K562 (cell line): Measurements from ENCODE around the gene PAIP1. TPM values are rescaled to one million over a fixed set of nuclear protein-coding genes. Genes with fewer than 3 reads are reported as not detected.

Source experiments
- ELF2 ChIP-seq: fragments of 250-450 bp; sonication (Bioruptor Pico); IDR thresholded peaks from 2 replicates; pipeline ENCODE4 v1.5.0; 2021; ENCODE audit warnings: mild to moderate bottlenecking
- ERF ChIP-seq: fragments of 450-650 bp; formaldehyde crosslinking; IDR thresholded peaks from 2 replicates; pipeline ENCODE4 v1.4.0; 2020; ENCODE audit warnings: mild to moderate bottlenecking, mixed read lengths
- FOXP1 ChIP-seq: sonication (generic); formaldehyde crosslinking; IDR thresholded peaks from 2 replicates; pipeline ENCODE4 v1.8.0; 2022; ENCODE audit warnings: mild to moderate bottlenecking, missing genetic modification reagents
- GTF2A2 ChIP-seq: IDR thresholded peaks from 2 replicates; pipeline ENCODE4 v1.6.1; 2016; ENCODE audit warnings: mild to moderate bottlenecking, missing genetic modification characterization, missing compliant biosample characterization
- ZBTB1 ChIP-seq: sonication (generic); formaldehyde crosslinking; IDR thresholded peaks from 2 replicates; pipeline ENCODE4 v1.8.1; 2023; ENCODE audit warnings: missing genetic modification reagents, low read depth, mild to moderate bottlenecking, borderline replicate concordance
- ZFP1 ChIP-seq: fragments of 450-650 bp; formaldehyde crosslinking; IDR thresholded peaks from 2 replicates; pipeline ENCODE4 v1.4.0; 2020; ENCODE audit warnings: mild to moderate bottlenecking, mixed read lengths
- ZNF407 ChIP-seq: fragments of 450-650 bp; IDR thresholded peaks from 2 replicates; pipeline ENCODE4 v1.6.1; 2016; ENCODE audit warnings: low read depth
- polyA plus RNA-seq, 8 experiments: library from polyadenylated mRNA; depleted of rRNA in 4 of 8; stranded (reverse) in 5 of 8; unstranded in 3 of 8; fragments of >200 nt; fragmentation: Nextera tagmentation in 2 of 8; fragmentation: Illumina TruSeq in 1 of 8; extraction: Ambion mirVana in 2 of 8; extraction: Trizol in 1 of 8; gene quantifications; 2 replicates each; pipeline versions ENCODE4 v1.2.1 to v1.2.3, GENCODE V29; 2011 to 2014; ENCODE audit warnings: inconsistent platforms in 1 of 8, missing spikeins in 1 of 8
- total RNA-seq, 7 experiments: library from RNA; depleted of rRNA in 6 of 7; stranded (reverse); fragments of >200 nt in 6 of 7; fragmentation: Illumina TruSeq in 2 of 7; extraction: Trizol in 2 of 7; gene quantifications; 2 replicates each; pipeline versions ENCODE4 v1.2.1 to v1.2.3, GENCODE V29; 2011 to 2021; ENCODE audit warnings: low replicate concordance in 1 of 7
- TF ChIP-seq, protein P1 (sequence below): fragments of 450-650 bp; formaldehyde crosslinking; IDR thresholded peaks from 2 replicates; pipeline ENCODE4 v1.4.0; 2020; ENCODE audit warnings: mild to moderate bottlenecking, moderate library complexity

PAIP1 gene
- total and polyA plus RNA-seq, 9 of the 15 experiments (the other 6 are each of a cell fraction or from before 2014, with no cell fraction given) = 51.7 to 181 (median 102) TPM

DNA sequence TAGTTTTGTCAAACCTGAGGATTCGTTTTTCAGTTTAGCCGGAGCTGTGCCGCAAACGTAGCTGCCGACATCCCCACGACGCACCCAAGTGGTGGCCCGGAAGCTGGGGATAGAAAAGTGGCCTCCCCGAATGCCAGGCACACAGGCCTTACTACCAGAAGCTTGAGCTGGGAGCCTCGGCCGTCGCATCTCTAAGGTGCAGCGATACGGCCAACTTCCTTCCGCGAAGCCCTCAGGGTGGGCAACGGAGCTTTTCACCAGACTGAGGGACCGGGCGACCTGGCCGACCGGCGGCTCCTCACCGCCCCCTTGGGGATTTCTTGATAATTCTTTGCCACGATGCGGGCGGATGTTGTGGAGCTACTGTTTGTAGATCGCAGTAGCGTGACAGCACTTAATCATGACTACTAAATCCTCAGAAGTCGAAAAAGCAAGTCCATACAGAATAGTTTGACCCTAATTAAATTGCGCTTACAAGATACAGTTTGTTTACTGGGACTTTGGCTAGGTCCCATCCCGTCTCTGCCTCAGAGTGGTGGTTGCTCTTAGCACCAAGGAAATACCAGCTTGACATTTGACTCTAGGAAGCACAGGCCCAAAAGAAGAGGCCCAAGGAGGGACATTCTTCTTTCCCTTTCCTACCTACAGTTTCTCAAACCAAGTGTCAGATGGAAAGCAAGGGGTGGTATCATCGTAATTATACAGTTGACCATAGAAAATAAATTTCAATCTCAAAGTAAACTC lies 72.6 kb downstream of the PAIP1 start (continued):
- TF ChIP-seq ELF2 (CRISPR knock-in tag) = peak; percentile 66; the same call in 1 of the 2 replicates
- no peak for TF ChIP-seq ZBTB1 (CRISPR knock-in tag)
- no peak for TF ChIP-seq FOXP1 (CRISPR knock-in tag)
- 0 out of 2 replicates have a peak, but pooled peaks have one; percentile 56 for TF ChIP-seq ZNF407
- TF ChIP-seq GTF2A2 (tag) = no peak; the same call in 1 of the 2 replicates
- peak; percentile 61; the same call in 1 of the 2 replicates for TF ChIP-seq ERF (CRISPR knock-in tag)
- TF ChIP-seq, protein P1, sequence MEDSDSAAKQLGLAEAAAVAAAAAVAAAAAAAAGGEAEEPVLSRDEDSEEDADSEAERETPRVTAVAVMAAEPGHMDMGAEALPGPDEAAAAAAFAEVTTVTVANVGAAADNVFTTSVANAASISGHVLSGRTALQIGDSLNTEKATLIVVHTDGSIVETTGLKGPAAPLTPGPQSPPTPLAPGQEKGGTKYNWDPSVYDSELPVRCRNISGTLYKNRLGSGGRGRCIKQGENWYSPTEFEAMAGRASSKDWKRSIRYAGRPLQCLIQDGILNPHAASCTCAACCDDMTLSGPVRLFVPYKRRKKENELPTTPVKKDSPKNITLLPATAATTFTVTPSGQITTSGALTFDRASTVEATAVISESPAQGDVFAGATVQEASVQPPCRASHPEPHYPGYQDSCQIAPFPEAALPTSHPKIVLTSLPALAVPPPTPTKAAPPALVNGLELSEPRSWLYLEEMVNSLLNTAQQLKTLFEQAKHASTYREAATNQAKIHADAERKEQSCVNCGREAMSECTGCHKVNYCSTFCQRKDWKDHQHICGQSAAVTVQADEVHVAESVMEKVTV (CRISPR knock-in tag) = peak; percentile 6; the same call in 1 of the 2 replicates
- TF ChIP-seq ZFP1 (CRISPR knock-in tag) = no peak
